Measurements from ENCODE around the gene ARL6IP1.

ARL6IP1 gene

GRCh38 chr16:18801145-18801972 is at the start of gene ARL6IP1:
TSS of gene ARL6IP1 (minus strand) at chr16:18801549. CDS start at chr16:18801466, 83 bp downstream.
- TF ChIP-seq CTCF (IDR thresholded peaks at IDR 0.05; ENCODE audit: insufficient read depth, low read depth, low read length, missing control alignments) = peak; percentile 87
- peak; percentile 100 for DNase-seq (ENCODE audit: low read depth)
- peak within 1 kb of the TSS; percentile 98 for H3K4me3 ChIP-seq (ENCODE audit: low read depth, low read length)

DNA sequence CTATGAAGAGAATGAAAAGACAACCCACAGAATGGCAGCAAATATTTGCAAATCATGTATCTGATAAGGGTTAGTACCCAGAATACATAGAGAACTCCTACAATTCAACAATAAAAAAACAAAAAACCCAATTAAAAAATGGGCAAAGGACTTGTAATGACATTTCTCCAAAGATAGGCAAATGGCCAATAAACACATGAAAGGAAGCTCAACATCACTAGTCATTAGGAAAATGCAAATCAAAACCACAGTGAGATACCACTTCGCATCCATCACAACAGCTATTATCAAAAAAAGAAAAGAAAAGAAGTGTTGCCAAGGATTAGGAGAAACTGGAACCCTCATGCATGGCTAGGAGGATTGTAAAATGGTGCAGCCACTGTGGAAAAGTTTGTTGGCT is 45.1 kb upstream of the ARL6IP1 start:
- TF ChIP-seq CTCF (IDR thresholded peaks at IDR 0.05; ENCODE audit: insufficient read depth, low read depth, low read length, missing control alignments) = no peak
- no peak overlapping the region for H3K4me3 ChIP-seq (ENCODE audit: low read depth, low read length)
- DNase-seq (ENCODE audit: low read depth) = no peak

GRCh38 chr16:18842565-18842964 is 41.2 kb upstream of the ARL6IP1 start:
- DNase-seq (ENCODE audit: low read depth) = no peak
- TF ChIP-seq CTCF (IDR thresholded peaks at IDR 0.05; ENCODE audit: insufficient read depth, low read depth, low read length, missing control alignments) = no peak

GRCh38 chr16:18841833-18842525 is 40.6 kb upstream of the ARL6IP1 start:
- no peak for TF ChIP-seq CTCF (IDR thresholded peaks at IDR 0.05; ENCODE audit: insufficient read depth, low read depth, low read length, missing control alignments)
- no peak overlapping the region for H3K4me3 ChIP-seq (ENCODE audit: low read depth, low read length)
- DNase-seq (ENCODE audit: low read depth) = no peak

More at GRCh38 chr16:18842565-18842964, 41.2 kb upstream of the ARL6IP1 start:
- H3K4me3 ChIP-seq (ENCODE audit: low read depth, low read length) = no peak overlapping the region

DNA sequence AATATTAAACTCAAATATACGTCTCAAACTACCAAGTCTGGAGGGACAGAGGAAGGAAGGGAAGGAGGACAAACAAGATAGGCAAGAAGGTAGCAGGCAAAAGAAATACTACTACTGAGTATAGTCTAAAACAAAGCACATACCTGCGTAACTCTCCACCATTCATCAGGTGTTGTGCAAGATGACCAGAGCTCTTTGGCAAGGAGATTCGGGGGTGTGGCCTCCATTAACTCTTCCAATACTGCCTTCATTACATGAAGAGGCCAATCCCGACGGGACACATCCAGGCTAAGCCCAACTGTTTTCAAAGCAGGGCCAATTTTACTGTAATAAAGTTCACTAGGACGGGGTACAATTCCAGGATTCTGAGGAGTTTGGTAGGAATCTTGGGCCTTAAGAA is 38.2 kb upstream of the ARL6IP1 start:
- no peak for TF ChIP-seq CTCF (IDR thresholded peaks at IDR 0.05; ENCODE audit: insufficient read depth, low read depth, low read length, missing control alignments)
- H3K4me3 ChIP-seq (ENCODE audit: low read depth, low read length) = no peak overlapping the region
- no peak for DNase-seq (ENCODE audit: low read depth)

DNA sequence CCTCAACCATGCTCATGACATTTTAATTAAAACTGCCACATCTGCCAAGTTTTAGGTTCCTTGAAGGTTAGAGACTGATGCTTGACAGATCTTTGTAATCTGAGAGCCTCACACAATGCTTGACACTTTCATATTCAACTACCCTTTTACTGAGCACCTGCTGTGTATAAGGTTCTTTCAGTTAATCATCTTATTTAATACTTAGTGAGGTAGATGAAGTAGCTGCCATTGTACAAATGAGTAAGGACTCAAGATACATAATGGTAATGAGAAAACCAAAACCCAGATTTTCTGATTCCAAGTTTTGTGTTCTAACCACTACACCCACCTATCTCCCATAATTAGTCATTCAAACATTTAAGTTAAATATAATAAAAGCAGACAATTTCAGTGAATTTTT is 35.4 kb upstream of the ARL6IP1 start:
- TF ChIP-seq CTCF (IDR thresholded peaks at IDR 0.05; ENCODE audit: insufficient read depth, low read depth, low read length, missing control alignments) = no peak
- no peak for DNase-seq (ENCODE audit: low read depth)

More for the DNA sequence above, 35.4 kb upstream of the ARL6IP1 start:
- no peak overlapping the region for H3K4me3 ChIP-seq (ENCODE audit: low read depth, low read length)
